ENCODE data around the gene HPX.

The HPX gene

GRCh38 chr11:6389905-6390717, 50.7 kb downstream of the HPX start, which contains the start of gene SMPD1:
Gene SMPD1 (plus strand): TSS chr11:6390474. CDS start chr11:6390599, 125 bp downstream.
- DNase-seq, result peak; percentile 91 to 93 (median 92)

- no peak for DNase-seq
Measured at GRCh38 chr11:6388748-6389147, 52.0 kb downstream of the HPX start.

- no peak for DNase-seq
Measured at GRCh38 chr11:6387811-6388599, 52.8 kb downstream of the HPX start.

GRCh38 chr11:6385046-6385777, 55.6 kb downstream of the HPX start:
- DNase-seq, result no peak

Data from stimulated activated naive CD4-positive, alpha-beta T cell (primary cell).